Ascending aorta (tissue), 2 donors: ENCODE measurements around the gene CDKN2B. TPM values are rescaled to one million over a fixed set of nuclear protein-coding genes. Genes with fewer than 3 reads are reported as not detected.
A peak's percentile ranks its signal among the peaks of the same experiment; 100 is the strongest.

Experiments used
- DNase-seq, 2 donors: peaks; one replicate each; pipeline ENCODE4 v3.0.0-alpha.2; 2019; ENCODE audit warnings: low spot score in 2 of 2
- H3K27ac ChIP-seq, 2 donors: fragments of 200-600 bp; sonication (generic); one replicate each; pipeline ENCODE4 v1.5.1; 2016 to 2017; ENCODE audit warnings: mild to moderate bottlenecking in 1 of 2
- H3K27me3 ChIP-seq: fragments of 200-600 bp; sonication (generic); one replicate; pipeline ENCODE4 v1.5.1; 2017
- H3K36me3 ChIP-seq, 2 donors: fragments of 200-600 bp; sonication (generic); one replicate each; pipeline ENCODE4 v1.5.1; 2016
- H3K4me1 ChIP-seq, 2 donors: fragments of 200-600 bp; sonication (generic); one replicate each; pipeline ENCODE4 v1.5.1; 2016 to 2017; ENCODE audit warnings: mild to moderate bottlenecking in 1 of 2
- H3K4me3 ChIP-seq, 2 donors: fragments of 200-600 bp; sonication (generic); one replicate each; pipeline ENCODE4 v1.5.1; 2016 to 2017; ENCODE audit warnings: mild to moderate bottlenecking in 1 of 2
- H3K9me3 ChIP-seq, 2 donors: fragments of 200-600 bp; sonication (generic); one replicate each; pipeline ENCODE4 v1.5.1; 2016
- CTCF ChIP-seq, 3 experiments: fragments of 200-600 bp in 2 of 3; fragments of 450-650 bp in 1 of 3; sonication (generic) in 2 of 3; IDR thresholded peaks; one replicate each; pipeline ENCODE4 v1.5.1; 2016 to 2019; ENCODE audit warnings: antibody characterized with exemption in 3 of 3, mild to moderate bottlenecking in 1 of 3, moderate library complexity in 1 of 3
- intact Hi-C: fragments of 100-400 bp; cut with DNase I; formaldehyde crosslinking; loops from one replicate; pipeline ENCODE4 v1.15.1; 2023
- total RNA-seq: library from RNA; depleted of rRNA; stranded (reverse); fragments of >200 nt; gene quantifications from one replicate; pipeline ENCODE4 v1.1.0, GENCODE V29; 2016

CDKN2B gene
- total RNA-seq, 1 donor from 2014 or later = 11.4 TPM

GRCh38 chr9:21982391-21982790 lies 26.7 kb downstream of the CDKN2B start:
- Histone ChIP-seq H3K4me1 (no peaks in the 10 kb centered on the region), H3K9me3 (no peaks in the 10 kb centered on the region), H3K4me3 (no peak overlapping the region), H3K27ac (no peak overlapping the region), H3K36me3 (no peaks in the 10 kb centered on the region), H3K27me3 (peaks cover 5% of the 10 kb centered on the region)
- no peak for DNase-seq
- no peak for TF ChIP-seq CTCF (IDR thresholded peaks at IDR 0.05)
- intact Hi-C loops = loop anchor here (10.0 kb wide), 1 partner anchor 428 kb away; no protein-coding TSS in a partner anchor

- no peak overlapping the region for H3K27ac ChIP-seq
- no peak for DNase-seq
- TF ChIP-seq CTCF (IDR thresholded peaks at IDR 0.05) = no peak
- H3K9me3 ChIP-seq = no peaks in the 10 kb centered on the region
- no peak overlapping the region for H3K4me3 ChIP-seq
- peaks cover 31% of the 10 kb centered on the region for H3K27me3 ChIP-seq
- no peaks in the 10 kb centered on the region for H3K36me3 ChIP-seq
- intact Hi-C loops = no loop called here
- peaks cover 0 to 8% of the 10 kb centered on the region in 2 donors for H3K4me1 ChIP-seq
Measured at GRCh38 chr9:21976334-21976875, 32.7 kb downstream of the CDKN2B start.

- TF ChIP-seq CTCF (IDR thresholded peaks at IDR 0.05) = no peak
- H3K36me3 ChIP-seq = no peaks in the 10 kb centered on the region
- peak overlapping the region; percentile 47 to 58 for H3K4me3 ChIP-seq
- peaks cover 0 to 8% of the 10 kb centered on the region in 2 donors for H3K4me1 ChIP-seq
- peaks cover 39% of the 10 kb centered on the region for H3K27me3 ChIP-seq
- intact Hi-C loops = loop anchor here (1.0 kb wide), 1 partner anchor 34 kb away; the partner anchor contains the start of gene CDKN2B
- H3K27ac ChIP-seq = no peak overlapping the region
- peak in 1 of 2 donors; percentile 65 for DNase-seq
- H3K9me3 ChIP-seq = no peaks in the 10 kb centered on the region
Measured at GRCh38 chr9:21974722-21975409, 34.2 kb downstream of the CDKN2B start.

GRCh38 chr9:21974343-21974721 lies 34.8 kb downstream of the CDKN2B start:
- intact Hi-C loops = no loop called here
- no peak overlapping the region for H3K27ac ChIP-seq
- no peaks in the 10 kb centered on the region for H3K36me3 ChIP-seq
- H3K4me1 ChIP-seq = peaks cover 0 to 8% of the 10 kb centered on the region in 2 donors
- H3K4me3 ChIP-seq = peak overlapping the region; percentile 47 to 58
- TF ChIP-seq CTCF (IDR thresholded peaks at IDR 0.05) = no peak
- no peak for DNase-seq
- peaks cover 41% of the 10 kb centered on the region for H3K27me3 ChIP-seq
- no peaks in the 10 kb centered on the region for H3K9me3 ChIP-seq

GRCh38 chr9:21972361-21972760 lies 36.7 kb downstream of the CDKN2B start:
- no peak for DNase-seq
- H3K4me3 ChIP-seq = no peak overlapping the region
- intact Hi-C loops = no loop called here
- H3K27me3 ChIP-seq = peaks cover 59% of the 10 kb centered on the region
- no peak for TF ChIP-seq CTCF (IDR thresholded peaks at IDR 0.05)
- H3K4me1 ChIP-seq = peaks cover 0 to 8% of the 10 kb centered on the region in 2 donors
- no peak overlapping the region for H3K27ac ChIP-seq
- no peaks in the 10 kb centered on the region for H3K36me3 ChIP-seq
- no peaks in the 10 kb centered on the region for H3K9me3 ChIP-seq
